PC-3 (cell line): ENCODE measurements around the gene MAGEA8.
"Not testable (repeated sequence)": the region's sequence is repeated elsewhere in the genome, so short reads cannot be mapped to it uniquely, and the experiment has no call there.

Experiments
- CTCF ChIP-seq: fragments of 300-600 bp; sonication (generic); conservative IDR thresholded peaks from 2 replicates; pipeline ENCODE4 v1.5.1; 2017; ENCODE audit warnings: antibody characterized with exemption, low read depth, mild to moderate bottlenecking, low read length
- EZH2phosphoT487 ChIP-seq: fragments of 300-600 bp; sonication (generic); IDR thresholded peaks from 2 replicates; pipeline ENCODE4 v1.6.1; 2018; ENCODE audit warnings: mild to moderate bottlenecking, antibody characterized with exemption, low read length, borderline replicate concordance

DNA sequence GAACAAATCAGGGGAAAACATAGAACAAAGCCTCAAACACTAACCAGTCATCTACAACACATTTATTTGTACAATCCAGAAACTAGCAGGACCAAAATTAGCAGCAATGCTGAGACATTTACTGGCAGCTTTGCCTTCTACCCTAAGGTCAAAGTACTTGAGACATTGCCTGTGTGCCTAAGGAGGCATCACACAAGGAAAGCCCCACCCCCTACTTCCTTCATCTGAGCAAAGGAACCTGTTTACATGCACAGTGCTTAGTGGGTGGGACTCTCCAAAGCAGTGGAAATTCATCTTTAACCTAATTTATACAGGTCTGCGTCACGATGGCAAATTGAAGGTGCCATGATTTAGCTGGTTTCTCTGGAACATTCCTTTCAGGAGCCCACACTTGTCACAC, 51.2 kb downstream of the MAGEA8 start:
- not testable (repeated sequence) for TF ChIP-seq CTCF, EZH2phosphoT487
